Right hindlimb (tissue), 1 donor: Measurements from ENCODE around the gene PIK3CG.
"Not testable (repeated sequence)": the region's sequence is repeated elsewhere in the genome, so short reads cannot be mapped to it uniquely, and the experiment has no call there.

Experiments used
- DNase-seq: peaks from one replicate; pipeline ENCODE4 v3.0.0-alpha.2; 2018

Gene PIK3CG

GRCh38 chr7:106865130-106866041, at the start of gene PIK3CG:
PIK3CG (plus strand) TSS chr7:106865282; CDS start chr7:106867562, 2,280 bp downstream.
- DNase-seq, result no peak

- DNase-seq, result no peak
Measured at GRCh38 chr7:106817098-106817497, 48.0 kb upstream of the PIK3CG start.

GRCh38 chr7:106818736-106819135, 46.3 kb upstream of the PIK3CG start:
- DNase-seq, result no peak

- DNase-seq, result no peak
Measured at GRCh38 chr7:106819546-106819945, 45.5 kb upstream of the PIK3CG start.

- DNase-seq, result no peak
Measured at GRCh38 chr7:106820321-106821217, 44.5 kb upstream of the PIK3CG start.

GRCh38 chr7:106823631-106824030, 41.5 kb upstream of the PIK3CG start:
- DNase-seq, result no peak

- DNase-seq, result no peak
Measured at GRCh38 chr7:106824458-106824857, 40.6 kb upstream of the PIK3CG start.

GRCh38 chr7:106827626-106828025, 37.5 kb upstream of the PIK3CG start:
- no peak for DNase-seq

- no peak for DNase-seq
Measured at GRCh38 chr7:106829496-106829895, 35.6 kb upstream of the PIK3CG start.

GRCh38 chr7:106830896-106831295, 34.2 kb upstream of the PIK3CG start:
- DNase-seq, result not testable (repeated sequence)

GRCh38 chr7:106836816-106837215, 28.3 kb upstream of the PIK3CG start:
- DNase-seq, result no peak

GRCh38 chr7:106839511-106839910, 25.6 kb upstream of the PIK3CG start:
- no peak for DNase-seq

GRCh38 chr7:106840342-106840741, 24.7 kb upstream of the PIK3CG start:
- no peak for DNase-seq

- no peak for DNase-seq
Measured at GRCh38 chr7:106841896-106842390, 23.1 kb upstream of the PIK3CG start.

GRCh38 chr7:106844279-106844997, 20.6 kb upstream of the PIK3CG start:
- no peak for DNase-seq

- no peak for DNase-seq
Measured at GRCh38 chr7:106848049-106848448, 17.0 kb upstream of the PIK3CG start.

GRCh38 chr7:106848851-106849442, 16.1 kb upstream of the PIK3CG start:
- DNase-seq, result no peak

- DNase-seq, result not testable (repeated sequence)
Measured at GRCh38 chr7:106851632-106852031, 13.4 kb upstream of the PIK3CG start.

GRCh38 chr7:106853250-106853908, 11.7 kb upstream of the PIK3CG start:
- DNase-seq, result no peak

- no peak for DNase-seq
Measured at GRCh38 chr7:106855540-106856132, 9.4 kb upstream of the PIK3CG start.
